H9 (cell line): ENCODE data around the gene MGAT5B. TPM values are rescaled to one million over a fixed set of nuclear protein-coding genes. Genes with fewer than 3 reads are reported as not detected.

Experiments
- DNase-seq: peaks from one replicate; pipeline ENCODE4 v3.0.0-alpha.2; 2017
- H2AFZ ChIP-seq: one replicate; pipeline ENCODE4 v1.6.1; 2013; ENCODE audit warnings: mild to moderate bottlenecking, low read length, control low read depth, moderate library complexity
- H2AK5ac ChIP-seq: 2 replicates; pipeline ENCODE4 v1.6.1; 2013; ENCODE audit warnings: low read length, control low read depth, mixed read lengths; ENCODE audit not compliant: insufficient read length
- H2BK120ac ChIP-seq: one replicate; pipeline ENCODE4 v1.6.1; 2013; ENCODE audit warnings: low read depth, mild to moderate bottlenecking, low read length, control low read depth, inconsistent platforms; ENCODE audit not compliant: poor library complexity, severe bottlenecking
- H2BK12ac ChIP-seq: 2 replicates; pipeline ENCODE4 v1.6.1; 2013; ENCODE audit warnings: low read length, control low read depth, mixed read lengths, low read depth; ENCODE audit not compliant: insufficient read length
- H2BK15ac ChIP-seq: 2 replicates; pipeline ENCODE4 v1.6.1; 2013; ENCODE audit warnings: low read depth, low read length, control low read depth
- H2BK20ac ChIP-seq: one replicate; pipeline ENCODE4 v1.6.1; 2013; ENCODE audit warnings: low read depth, mild to moderate bottlenecking, low read length, control low read depth, inconsistent platforms; ENCODE audit not compliant: poor library complexity, severe bottlenecking
- H2BK5ac ChIP-seq: 2 replicates; pipeline ENCODE4 v1.6.1; 2013; ENCODE audit warnings: low read length, control low read depth, mixed read lengths; ENCODE audit not compliant: insufficient read length
- H3K14ac ChIP-seq: 2 replicates; pipeline ENCODE4 v1.6.1; 2013; ENCODE audit warnings: low read length, control low read depth; ENCODE audit not compliant: insufficient read depth
- H3K18ac ChIP-seq: 2 replicates; pipeline ENCODE4 v1.6.1; 2013; ENCODE audit warnings: low read depth, mild to moderate bottlenecking, mixed read lengths, low read length, control low read depth; ENCODE audit not compliant: insufficient read length
- H3K23ac ChIP-seq: 2 replicates; pipeline ENCODE4 v1.6.1; 2013; ENCODE audit warnings: low read length, control low read depth, mixed read lengths, low read depth; ENCODE audit not compliant: insufficient read length
- H3K23me2 ChIP-seq: 2 replicates; pipeline ENCODE4 v1.6.1; 2013; ENCODE audit warnings: low read depth, mild to moderate bottlenecking, mixed read lengths, low read length, control low read depth; ENCODE audit not compliant: insufficient read length, poor library complexity, severe bottlenecking
- H3K27ac ChIP-seq: 2 replicates; pipeline ENCODE4 v1.5.1; 2013; ENCODE audit warnings: low read length, control low read depth, mixed read lengths, low read depth; ENCODE audit not compliant: insufficient read length
- H3K27me3 ChIP-seq: 2 replicates; pipeline ENCODE4 v1.6.1; 2013; ENCODE audit warnings: low read length, control low read depth, inconsistent platforms; ENCODE audit not compliant: insufficient read depth
- H3K4ac ChIP-seq: 2 replicates; pipeline ENCODE4 v1.6.1; 2013; ENCODE audit warnings: low read depth, mild to moderate bottlenecking, control low read depth, inconsistent platforms, low read length, moderate library complexity
- H3K4me1 ChIP-seq: 2 replicates; pipeline ENCODE4 v1.6.1; 2013; ENCODE audit warnings: low read length, control low read depth, inconsistent platforms; ENCODE audit not compliant: insufficient read depth
- H3K4me2 ChIP-seq: 2 replicates; pipeline ENCODE4 v1.6.1; 2013; ENCODE audit warnings: low read length, control low read depth, mixed read lengths; ENCODE audit not compliant: insufficient read length, insufficient read depth
- H3K56ac ChIP-seq: 2 replicates; pipeline ENCODE4 v1.6.1; 2013; ENCODE audit warnings: low read depth, mild to moderate bottlenecking, mixed read lengths, low read length, control low read depth; ENCODE audit not compliant: insufficient read length
- H3K79me1 ChIP-seq: 2 replicates; pipeline ENCODE4 v1.6.1; 2013; ENCODE audit warnings: low read depth, mild to moderate bottlenecking, moderate library complexity, low read length, control low read depth, inconsistent platforms; ENCODE audit not compliant: insufficient read depth, poor library complexity, severe bottlenecking
- H3K79me2 ChIP-seq: 2 replicates; pipeline ENCODE4 v1.6.1; 2013; ENCODE audit warnings: low read length, control low read depth, inconsistent platforms; ENCODE audit not compliant: insufficient read depth
- H3K9ac ChIP-seq: 2 replicates; pipeline ENCODE4 v1.6.1; 2013; ENCODE audit warnings: low read length, control low read depth, mixed read lengths; ENCODE audit not compliant: insufficient read length; ENCODE audit errors: extremely low read depth
- H3K9me3 ChIP-seq: one replicate; pipeline ENCODE4 v1.6.1; 2013; ENCODE audit warnings: low read depth, low read length, inconsistent platforms; ENCODE audit not compliant: control insufficient read depth
- H3T11ph ChIP-seq: one replicate; pipeline ENCODE4 v1.6.1; 2013; ENCODE audit warnings: mild to moderate bottlenecking, low read length, control low read depth, inconsistent platforms
- H4K20me1 ChIP-seq: one replicate; pipeline ENCODE4 v1.6.1; 2013; ENCODE audit not compliant: control insufficient read depth, insufficient read length, insufficient read depth
- H4K5ac ChIP-seq: 2 replicates; pipeline ENCODE4 v1.6.1; 2013; ENCODE audit warnings: low read depth, mild to moderate bottlenecking, mixed read lengths, low read length, control low read depth; ENCODE audit not compliant: insufficient read length
- H4K8ac ChIP-seq: replicated peaks from 2 replicates; pipeline ENCODE4 v1.6.1; 2013; ENCODE audit warnings: low read length, control low read depth, mixed read lengths, low read depth; ENCODE audit not compliant: insufficient read length
- H4K91ac ChIP-seq: 2 replicates; pipeline ENCODE4 v1.6.1; 2013; ENCODE audit warnings: low read depth, mild to moderate bottlenecking, moderate library complexity, mixed read lengths, low read length, control low read depth; ENCODE audit not compliant: insufficient read length
- H3K27ac Mint-ChIP-seq, 3 experiments: 2 replicates in 2 of 3; 3 replicates in 1 of 3; pipeline ENCODE4 v1.8.0; 2020 to 2021; ENCODE audit warnings: mixed read lengths in 3 of 3, mild to moderate bottlenecking in 1 of 3, moderate library complexity in 1 of 3
- H3K27me3 Mint-ChIP-seq: 2 replicates; pipeline ENCODE4 v1.8.0; 2021; ENCODE audit warnings: low read depth, mild to moderate bottlenecking, moderate library complexity, mixed read lengths
- H3K36me3 Mint-ChIP-seq, 3 experiments: 2 replicates in 2 of 3; 3 replicates in 1 of 3; pipeline ENCODE4 v1.8.0; 2020 to 2021; ENCODE audit warnings: low read depth in 3 of 3, mixed read lengths in 3 of 3; ENCODE audit not compliant: insufficient read depth in 1 of 3
- H3K4me1 Mint-ChIP-seq, 2 experiments: 2 replicates each; pipeline ENCODE4 v1.8.0; 2020; ENCODE audit warnings: mixed read lengths in 2 of 2
- H3K4me3 Mint-ChIP-seq, 2 experiments: 2 replicates in 1 of 2; 3 replicates in 1 of 2; pipeline ENCODE4 v1.8.0; 2020 to 2021; ENCODE audit warnings: mild to moderate bottlenecking in 2 of 2, mixed read lengths in 2 of 2, moderate library complexity in 1 of 2
- H3K9me3 Mint-ChIP-seq, 2 experiments: 2 replicates in 1 of 2; 3 replicates in 1 of 2; pipeline ENCODE4 v1.8.0; 2020; ENCODE audit warnings: mild to moderate bottlenecking in 2 of 2, mixed read lengths in 2 of 2, moderate library complexity in 1 of 2
- CTCF ChIP-seq: fragments of 200-600 bp; sonication (generic); conservative IDR thresholded peaks from 3 replicates; pipeline ENCODE4 v1.8.0; 2021; ENCODE audit warnings: antibody characterized with exemption, mild to moderate bottlenecking
- WGBS: extraction: QIAGEN DNeasy Blood & Tissue Kit; methylation state at CpG from one replicate; pipeline ENCODE4 v1.1.7; 2013; ENCODE audit warnings: missing lambda C conversion rate, low lambda C conversion rate, mixed read lengths; ENCODE audit not compliant: insufficient read length; ENCODE audit errors: extremely low coverage; 5-methylcytosine and 5-hydroxymethylcytosine counted together
- total RNA-seq: library from RNA; stranded (reverse); gene quantifications from 2 replicates; pipeline ENCODE4 v1.2.1, GENCODE V29; 2021

MGAT5B gene
- total RNA-seq, 1 experiment from 2014 or later: 4.9 TPM

GRCh38 chr17:76887802-76888201, 19.6 kb downstream of the MGAT5B start:
- no peak overlapping the region for H2BK15ac ChIP-seq
- H3K27me3 ChIP-seq: no peaks in the 10 kb centered on the region
- peaks cover 2% of the 10 kb centered on the region; the same call in 1 of the 2 replicates for H3K27me3 Mint-ChIP-seq
- no peaks in the 10 kb centered on the region for H4K20me1 ChIP-seq
- no peak overlapping the region for H4K5ac ChIP-seq
- H3K79me1 ChIP-seq: no peaks in the 10 kb centered on the region
- H3K36me3 Mint-ChIP-seq: no peaks in the 10 kb centered on the region
- no peaks in the 10 kb centered on the region for H3K9me3 ChIP-seq
- no peak overlapping the region for H4K8ac ChIP-seq
- no peak overlapping the region for H3K56ac ChIP-seq
- no peaks in the 10 kb centered on the region for H3K23me2 ChIP-seq
- H4K91ac ChIP-seq: no peak overlapping the region
- H3K79me2 ChIP-seq: no peaks in the 10 kb centered on the region
- H2AK5ac ChIP-seq: no peak overlapping the region
- no peak overlapping the region for H3K4me3 Mint-ChIP-seq
- no peak overlapping the region for H3K27ac ChIP-seq
- WGBS: no CpG with 5 or more reads among the region's 6 CpGs
- no peak overlapping the region for H3K14ac ChIP-seq
- H3K4me1 ChIP-seq: peaks cover 7% of the 10 kb centered on the region; the same call in 1 of the 2 replicates
- H3K27ac Mint-ChIP-seq: peak overlapping the region; percentile 23 to 77 (median 37); a peak in 2 of 7 replicates
- H3K9ac ChIP-seq: no peak overlapping the region
- H2BK12ac ChIP-seq: no peak overlapping the region
- no peak overlapping the region for H3K18ac ChIP-seq
- no peak overlapping the region for H3T11ph ChIP-seq
- H2AFZ ChIP-seq: no peak overlapping the region
- H3K9me3 Mint-ChIP-seq: no peaks in the 10 kb centered on the region
- no peak overlapping the region for H3K23ac ChIP-seq
- peak; percentile 50 for TF ChIP-seq CTCF
- peaks cover 12 to 28% of the 10 kb centered on the region in 2 experiments for H3K4me1 Mint-ChIP-seq
- DNase-seq: peak; percentile 64
- no peak overlapping the region for H2BK120ac ChIP-seq
- H2BK20ac ChIP-seq: no peak overlapping the region
- H2BK5ac ChIP-seq: no peak overlapping the region
- no peak overlapping the region for H3K4me2 ChIP-seq
- no peak overlapping the region for H3K4ac ChIP-seq
